ENCODE results near the gene MSH5.

- TF ChIP-seq CTCF (IDR thresholded peaks at IDR 0.05), result no peak
- no peak for TF ChIP-seq POLR2A (IDR thresholded peaks at IDR 0.05)
Measured at GRCh38 chr6:31718265-31718664, 21.5 kb upstream of the MSH5 start.
